Brain microvascular endothelial cell (primary cell): ENCODE data around the gene VPS26C.

Experiments
- DNase-seq: peaks from one replicate; pipeline ENCODE4 v3.0.0-alpha.2; 2020
- H3K27ac ChIP-seq: fragments of 250-450 bp; sonication (Bioruptor Pico); 2 replicates; pipeline ENCODE4 v1.5.1; 2020; ENCODE audit warnings: mild to moderate bottlenecking, moderate library complexity
- H3K27me3 ChIP-seq: fragments of 250-450 bp; sonication (Bioruptor Pico); replicated peaks from 2 replicates; pipeline ENCODE4 v1.5.1; 2020; ENCODE audit warnings: mild to moderate bottlenecking
- H3K36me3 ChIP-seq: fragments of 250-450 bp; sonication (Bioruptor Pico); replicated peaks from 2 replicates; pipeline ENCODE4 v1.5.1; 2020; ENCODE audit warnings: mild to moderate bottlenecking
- H3K4me3 ChIP-seq: 2 replicates; pipeline ENCODE4 v1.5.1; 2011; ENCODE audit warnings: low read depth, mild to moderate bottlenecking, control low read depth, low read length, moderate library complexity
- in situ Hi-C: cut with HindIII; loops from 2 replicates; pipeline ENCODE4 v1.10.0; 2017; ENCODE audit warnings: low sequenced_read_pairs, low pct_ligation_motif_present
- TF ChIP-seq, protein P1 (sequence below): IDR thresholded peaks from 2 replicates; pipeline ENCODE4 v1.5.1; 2011; ENCODE audit warnings: low read depth, mild to moderate bottlenecking, moderate library complexity, low read length, control low read depth, inconsistent platforms; ENCODE audit errors: missing control alignments

Gene VPS26C

DNA sequence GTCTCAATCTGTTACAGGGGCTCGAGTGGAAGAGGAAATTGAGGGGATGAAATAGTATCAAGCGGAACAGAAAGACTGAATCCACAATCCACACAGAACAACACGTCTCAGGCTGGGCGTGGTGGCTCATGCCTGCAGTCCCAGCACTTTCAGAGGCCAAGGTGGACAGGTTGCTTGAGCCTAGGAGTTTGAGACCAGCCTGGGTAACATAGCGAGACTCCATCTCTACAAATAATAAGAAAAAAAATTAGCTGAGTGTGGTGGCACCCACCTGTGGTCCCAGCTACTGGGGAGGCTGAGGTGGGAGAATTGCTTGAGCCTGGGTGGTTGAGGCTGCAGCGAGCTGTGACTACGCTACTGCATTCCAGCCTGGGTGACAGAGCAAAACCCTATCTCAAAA is 25.7 kb downstream of the VPS26C start:
- H3K27me3 ChIP-seq, result no peaks in the 10 kb centered on the region
- no peak overlapping the region for H3K4me3 ChIP-seq
- TF ChIP-seq, protein P1, sequence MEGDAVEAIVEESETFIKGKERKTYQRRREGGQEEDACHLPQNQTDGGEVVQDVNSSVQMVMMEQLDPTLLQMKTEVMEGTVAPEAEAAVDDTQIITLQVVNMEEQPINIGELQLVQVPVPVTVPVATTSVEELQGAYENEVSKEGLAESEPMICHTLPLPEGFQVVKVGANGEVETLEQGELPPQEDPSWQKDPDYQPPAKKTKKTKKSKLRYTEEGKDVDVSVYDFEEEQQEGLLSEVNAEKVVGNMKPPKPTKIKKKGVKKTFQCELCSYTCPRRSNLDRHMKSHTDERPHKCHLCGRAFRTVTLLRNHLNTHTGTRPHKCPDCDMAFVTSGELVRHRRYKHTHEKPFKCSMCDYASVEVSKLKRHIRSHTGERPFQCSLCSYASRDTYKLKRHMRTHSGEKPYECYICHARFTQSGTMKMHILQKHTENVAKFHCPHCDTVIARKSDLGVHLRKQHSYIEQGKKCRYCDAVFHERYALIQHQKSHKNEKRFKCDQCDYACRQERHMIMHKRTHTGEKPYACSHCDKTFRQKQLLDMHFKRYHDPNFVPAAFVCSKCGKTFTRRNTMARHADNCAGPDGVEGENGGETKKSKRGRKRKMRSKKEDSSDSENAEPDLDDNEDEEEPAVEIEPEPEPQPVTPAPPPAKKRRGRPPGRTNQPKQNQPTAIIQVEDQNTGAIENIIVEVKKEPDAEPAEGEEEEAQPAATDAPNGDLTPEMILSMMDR, result no peak
- DNase-seq, result no peak
- in situ Hi-C loops, result no loop called here
- no peak overlapping the region for H3K27ac ChIP-seq
- peaks cover 34% of the 10 kb centered on the region for H3K36me3 ChIP-seq

- TF ChIP-seq, protein P1, result no peak
- Histone ChIP-seq H3K27ac (no peak overlapping the region), H3K4me3 (no peak overlapping the region), H3K36me3 (peaks cover 34% of the 10 kb centered on the region), H3K27me3 (no peaks in the 10 kb centered on the region)
- DNase-seq, result no peak
- in situ Hi-C loops, result no loop called here
Observed at GRCh38 chr21:37240978-37241377, 26.2 kb downstream of the VPS26C start.

DNA sequence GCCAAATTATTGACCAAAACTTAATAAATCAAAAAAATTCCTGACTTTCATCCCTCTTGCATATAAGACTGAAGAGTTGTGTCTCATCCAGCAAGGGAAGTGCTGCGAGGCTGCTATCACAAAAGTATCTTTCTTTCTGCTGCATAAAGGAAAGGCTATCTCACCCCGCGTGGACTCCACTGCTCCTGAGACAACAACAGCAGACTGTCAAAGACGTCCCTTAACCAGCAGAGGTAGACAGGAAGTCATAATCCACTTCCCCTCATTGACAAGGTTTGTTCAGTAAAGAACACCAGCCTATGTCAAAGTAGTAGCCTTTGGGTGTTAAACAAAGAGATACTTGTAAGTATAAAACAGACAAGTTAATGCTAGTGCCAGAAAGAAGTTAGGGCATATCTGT is 29.4 kb downstream of the VPS26C start:
- DNase-seq, result no peak
- TF ChIP-seq, protein P1, result no peak
- Histone ChIP-seq H3K27ac (no peak overlapping the region), H3K27me3 (no peaks in the 10 kb centered on the region), H3K4me3 (no peak overlapping the region), H3K36me3 (peaks cover 43% of the 10 kb centered on the region)
- in situ Hi-C loops, result no loop called here

- Histone ChIP-seq H3K27ac (no peak overlapping the region), H3K27me3 (no peaks in the 10 kb centered on the region), H3K4me3 (no peak overlapping the region), H3K36me3 (peaks cover 46% of the 10 kb centered on the region)
- TF ChIP-seq, protein P1, result no peak
- in situ Hi-C loops, result no loop called here
- no peak for DNase-seq
Observed at GRCh38 chr21:37237346-37237745, 29.8 kb downstream of the VPS26C start.

- Histone ChIP-seq H3K27ac (no peak overlapping the region), H3K36me3 (peaks cover 46% of the 10 kb centered on the region), H3K4me3 (no peak overlapping the region), H3K27me3 (no peaks in the 10 kb centered on the region)
- in situ Hi-C loops, result no loop called here
- TF ChIP-seq, protein P1, result no peak
- no peak for DNase-seq
Observed at GRCh38 chr21:37233551-37234146, 33.5 kb downstream of the VPS26C start.
